Neuron (in vitro differentiated cells): ENCODE results near the gene PGLYRP2.

ENCODE experiments used
- H2AFZ ChIP-seq: one replicate; pipeline ENCODE4 v1.6.1; 2013; ENCODE audit warnings: low read depth, mild to moderate bottlenecking, inconsistent platforms, low read length, moderate library complexity
- H3K27me3 ChIP-seq: one replicate; pipeline ENCODE4 v1.6.1; 2013; ENCODE audit warnings: low read length; ENCODE audit not compliant: insufficient read depth
- H3K36me3 ChIP-seq: one replicate; pipeline ENCODE4 v1.6.1; 2013; ENCODE audit warnings: low read length; ENCODE audit not compliant: insufficient read depth
- H3K4me1 ChIP-seq: one replicate; pipeline ENCODE4 v1.6.1; 2013; ENCODE audit warnings: low read length; ENCODE audit not compliant: insufficient read depth
- H3K4me3 ChIP-seq: 2 replicates; pipeline ENCODE4 v1.5.1; 2013; ENCODE audit warnings: mild to moderate bottlenecking, low read length, moderate library complexity
- H3K9me3 ChIP-seq: one replicate; pipeline ENCODE4 v1.6.1; 2013; ENCODE audit warnings: low read length

PGLYRP2 gene

DNA sequence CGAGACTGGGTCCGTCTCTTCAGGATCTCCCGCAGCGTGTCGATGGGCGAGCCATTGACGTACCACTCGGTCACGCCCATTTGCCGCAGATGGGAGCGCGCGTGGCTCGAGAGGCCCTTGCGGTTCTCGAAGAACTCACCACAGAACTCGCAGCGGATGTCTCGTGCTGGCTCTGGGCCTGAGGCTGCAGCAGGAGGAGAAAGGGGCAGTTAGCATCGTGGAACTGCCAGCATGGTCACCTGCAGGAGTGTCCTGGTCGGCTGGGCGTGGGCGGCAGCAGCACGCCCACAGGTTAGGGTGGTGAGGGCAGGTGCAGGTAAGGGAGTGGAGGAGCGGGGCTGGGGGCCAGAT lies 52.0 kb downstream of the PGLYRP2 start:
- peaks cover 12% of the 10 kb centered on the region for H3K9me3 ChIP-seq
- peaks cover 17% of the 10 kb centered on the region for H3K4me1 ChIP-seq
- no peak overlapping the region for H2AFZ ChIP-seq
- H3K27me3 ChIP-seq: no peaks in the 10 kb centered on the region
- H3K36me3 ChIP-seq: peaks cover 73% of the 10 kb centered on the region
- no peak overlapping the region for H3K4me3 ChIP-seq

DNA sequence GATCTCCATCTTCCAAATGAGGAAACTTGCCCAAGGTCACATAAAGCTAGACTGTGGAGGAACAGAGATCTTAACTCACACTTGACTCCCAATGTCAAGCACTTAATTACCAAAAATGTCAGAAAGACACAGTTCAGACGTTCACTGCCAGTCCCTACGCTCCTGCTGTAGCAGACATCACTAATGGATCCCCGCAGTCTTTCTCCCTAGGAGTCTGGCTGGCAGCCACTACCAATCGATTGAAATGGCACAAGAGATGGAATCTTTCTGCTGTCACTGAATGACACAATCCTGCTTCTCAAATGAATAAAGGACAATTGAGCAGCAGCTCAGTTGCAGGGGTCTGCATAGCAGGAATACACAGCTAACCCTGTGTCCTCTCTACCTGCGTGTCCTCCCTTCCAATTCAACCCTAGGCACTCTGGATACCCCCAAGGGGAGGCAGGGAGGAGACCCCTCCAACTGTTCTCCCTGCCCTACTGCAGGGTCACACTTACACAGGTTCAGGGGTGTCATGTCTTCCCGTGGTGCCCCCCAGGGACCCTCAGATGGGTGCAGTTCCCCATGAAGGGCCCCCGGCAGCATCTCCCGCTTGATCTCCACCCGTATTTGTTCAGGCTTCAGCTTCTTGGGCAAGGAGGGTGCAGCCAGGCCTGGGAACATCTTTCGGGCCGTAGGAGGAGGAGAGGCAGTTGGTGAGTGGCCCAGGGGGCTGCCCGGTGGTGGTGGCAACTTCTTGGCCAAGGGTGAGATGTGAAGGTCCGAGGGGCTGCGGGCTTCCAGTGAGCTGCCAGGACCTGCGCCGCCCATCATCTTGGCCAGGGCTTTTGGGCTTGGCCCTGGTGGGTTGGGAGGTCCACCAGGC lies 52.6 kb downstream of the PGLYRP2 start:
- no peak overlapping the region for H2AFZ ChIP-seq
- H3K9me3 ChIP-seq: peaks cover 12% of the 10 kb centered on the region
- H3K27me3 ChIP-seq: no peaks in the 10 kb centered on the region
- peaks cover 74% of the 10 kb centered on the region for H3K36me3 ChIP-seq
- H3K4me3 ChIP-seq: no peak overlapping the region
- peaks cover 16% of the 10 kb centered on the region for H3K4me1 ChIP-seq

DNA sequence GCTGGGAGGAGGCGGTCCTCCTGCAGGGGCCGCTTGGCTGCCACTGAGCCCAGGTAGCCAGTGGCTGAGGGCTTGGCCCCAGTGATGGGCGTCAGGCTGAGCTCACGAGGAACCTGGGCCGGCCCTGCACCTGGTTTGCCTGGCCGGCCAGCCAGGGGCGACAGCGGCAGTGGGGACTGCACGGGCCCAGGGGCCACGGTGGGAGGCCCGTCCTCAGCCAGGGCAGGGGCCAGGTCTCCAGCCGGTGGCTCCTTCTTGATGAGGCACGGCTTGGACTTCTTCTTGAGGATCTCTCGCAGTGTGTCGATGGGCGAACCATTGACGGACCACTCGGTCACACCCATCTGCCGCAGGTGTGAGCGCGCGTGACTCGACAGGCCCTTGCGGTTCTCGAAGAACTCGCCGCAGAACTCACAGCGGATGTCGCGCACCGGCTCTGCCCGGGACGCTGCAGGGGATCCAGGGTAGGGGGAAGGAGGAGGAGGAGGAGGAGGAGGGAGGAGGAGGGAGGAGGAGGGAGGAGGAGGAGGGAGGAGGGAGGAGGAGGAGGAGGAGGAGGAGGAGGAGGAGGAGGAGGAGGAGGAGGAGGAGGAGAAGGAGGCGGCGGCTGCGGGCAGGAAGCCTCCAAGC lies 53.9 kb downstream of the PGLYRP2 start:
- peaks cover 12% of the 10 kb centered on the region for H3K9me3 ChIP-seq
- no peaks in the 10 kb centered on the region for H3K27me3 ChIP-seq
- no peak overlapping the region for H3K4me3 ChIP-seq
- H3K36me3 ChIP-seq: peaks cover 71% of the 10 kb centered on the region
- H3K4me1 ChIP-seq: peaks cover 3% of the 10 kb centered on the region
- H2AFZ ChIP-seq: no peak overlapping the region

DNA sequence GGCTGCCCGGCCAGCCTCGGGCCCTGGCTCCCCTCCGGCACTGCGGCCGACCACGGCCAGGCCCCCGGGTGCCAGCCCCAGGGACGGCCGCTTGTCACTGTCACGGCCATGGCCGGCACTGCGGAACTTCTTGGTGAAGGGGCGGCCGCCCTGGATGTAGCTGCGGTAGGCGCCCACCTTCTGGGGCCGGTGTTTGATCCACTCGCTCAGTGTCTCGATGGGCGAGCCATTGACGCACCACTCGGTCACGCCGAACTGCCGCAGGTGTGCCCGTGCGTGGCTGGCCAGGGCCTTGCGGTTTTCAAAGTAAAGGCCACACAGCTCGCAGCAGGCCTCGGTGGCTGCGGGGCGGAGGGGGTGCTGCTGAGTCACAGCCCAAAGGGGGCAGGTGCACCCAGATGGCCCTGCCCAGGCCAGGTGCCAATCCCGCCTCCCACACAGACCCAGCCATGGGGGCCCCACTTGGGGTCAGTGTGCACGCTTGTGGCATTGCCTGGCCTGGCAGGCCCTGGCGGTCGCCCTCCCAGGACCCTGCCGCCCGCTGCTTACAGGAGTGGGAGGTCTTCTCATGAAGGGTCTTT lies 54.5 kb downstream of the PGLYRP2 start:
- peaks cover 12% of the 10 kb centered on the region for H3K9me3 ChIP-seq
- no peak overlapping the region for H3K4me3 ChIP-seq
- no peaks in the 10 kb centered on the region for H3K4me1 ChIP-seq
- H3K27me3 ChIP-seq: no peaks in the 10 kb centered on the region
- H2AFZ ChIP-seq: no peak overlapping the region
- peaks cover 70% of the 10 kb centered on the region for H3K36me3 ChIP-seq

DNA sequence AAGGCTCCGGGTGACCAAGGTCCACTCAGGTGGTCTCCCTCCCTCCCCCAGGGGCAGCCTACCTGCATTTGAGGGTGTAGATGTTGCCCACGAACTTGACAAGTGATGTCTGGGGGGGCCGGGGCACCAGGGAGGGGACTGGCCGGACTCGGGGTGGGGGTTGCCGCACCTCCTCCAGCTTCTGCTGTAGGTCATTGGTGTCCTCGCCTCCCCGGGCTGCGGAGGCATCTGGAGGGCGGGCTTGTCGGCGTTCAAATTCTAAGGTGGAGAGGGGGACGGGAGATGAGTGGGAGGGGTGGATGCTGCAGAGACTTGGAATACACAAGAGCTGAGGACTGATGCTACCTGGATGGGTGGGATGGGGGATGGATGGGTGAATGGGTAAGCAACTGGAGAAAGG lies 55.2 kb downstream of the PGLYRP2 start:
- no peak overlapping the region for H2AFZ ChIP-seq
- no peak overlapping the region for H3K4me3 ChIP-seq
- H3K27me3 ChIP-seq: no peaks in the 10 kb centered on the region
- peaks cover 12% of the 10 kb centered on the region for H3K9me3 ChIP-seq
- peaks cover 4% of the 10 kb centered on the region for H3K4me1 ChIP-seq
- peaks cover 69% of the 10 kb centered on the region for H3K36me3 ChIP-seq

- H3K9me3 ChIP-seq: peaks cover 12% of the 10 kb centered on the region
- H3K27me3 ChIP-seq: no peaks in the 10 kb centered on the region
- no peak overlapping the region for H2AFZ ChIP-seq
- peaks cover 4% of the 10 kb centered on the region for H3K4me1 ChIP-seq
- no peak overlapping the region for H3K4me3 ChIP-seq
- H3K36me3 ChIP-seq: peaks cover 59% of the 10 kb centered on the region
Measured at GRCh38 chr19:15423130-15423529, 56.2 kb downstream of the PGLYRP2 start.

DNA sequence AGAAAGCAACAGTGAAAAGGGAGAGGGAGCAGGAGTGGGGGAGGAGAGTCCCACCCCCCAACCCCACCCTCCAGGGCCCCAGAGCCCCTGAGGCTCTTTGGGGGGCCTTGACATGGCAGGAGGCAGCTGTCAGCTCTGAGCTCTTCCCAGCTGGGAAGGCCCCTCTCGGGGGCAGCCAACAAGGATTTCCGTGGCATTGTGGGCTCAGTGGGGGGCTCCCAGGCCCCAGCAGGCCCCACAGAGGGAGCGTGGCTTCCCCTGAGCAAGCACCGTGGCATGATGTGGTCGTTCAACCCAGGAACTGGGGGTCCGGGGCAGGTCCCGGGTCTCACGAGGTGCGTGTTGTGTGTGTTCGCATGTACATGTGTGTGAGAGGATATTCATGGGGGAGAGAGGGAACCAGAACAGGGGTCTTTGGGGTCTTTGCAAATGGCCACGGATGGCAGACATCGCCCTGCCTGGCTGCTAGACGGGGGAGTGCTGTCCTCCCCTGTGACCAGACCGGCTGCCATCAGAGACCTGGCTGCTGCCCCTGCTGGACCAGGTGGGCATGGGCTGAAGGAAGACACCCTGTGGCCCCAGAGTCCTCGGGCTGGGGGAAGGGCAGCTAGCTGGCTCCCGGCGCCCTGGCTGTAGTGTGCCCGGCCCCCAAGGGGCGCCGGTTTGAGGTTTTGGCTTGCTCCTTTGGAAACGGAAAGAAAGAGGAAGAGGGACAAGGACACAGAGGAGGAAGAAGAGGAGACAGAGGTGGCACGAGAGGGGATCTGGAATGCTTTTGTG lies 56.8 kb downstream of the PGLYRP2 start:
- Histone ChIP-seq H3K9me3 (peaks cover 12% of the 10 kb centered on the region), H3K27me3 (no peaks in the 10 kb centered on the region), H2AFZ (no peak overlapping the region), H3K4me3 (no peak overlapping the region), H3K4me1 (peaks cover 5% of the 10 kb centered on the region), H3K36me3 (peaks cover 53% of the 10 kb centered on the region)

GRCh38 chr19:15421721-15422260 lies 57.5 kb downstream of the PGLYRP2 start:
- H3K36me3 ChIP-seq: peaks cover 51% of the 10 kb centered on the region
- H3K4me3 ChIP-seq: no peak overlapping the region
- H3K9me3 ChIP-seq: peaks cover 12% of the 10 kb centered on the region
- no peak overlapping the region for H2AFZ ChIP-seq
- H3K4me1 ChIP-seq: peaks cover 12% of the 10 kb centered on the region
- no peaks in the 10 kb centered on the region for H3K27me3 ChIP-seq

DNA sequence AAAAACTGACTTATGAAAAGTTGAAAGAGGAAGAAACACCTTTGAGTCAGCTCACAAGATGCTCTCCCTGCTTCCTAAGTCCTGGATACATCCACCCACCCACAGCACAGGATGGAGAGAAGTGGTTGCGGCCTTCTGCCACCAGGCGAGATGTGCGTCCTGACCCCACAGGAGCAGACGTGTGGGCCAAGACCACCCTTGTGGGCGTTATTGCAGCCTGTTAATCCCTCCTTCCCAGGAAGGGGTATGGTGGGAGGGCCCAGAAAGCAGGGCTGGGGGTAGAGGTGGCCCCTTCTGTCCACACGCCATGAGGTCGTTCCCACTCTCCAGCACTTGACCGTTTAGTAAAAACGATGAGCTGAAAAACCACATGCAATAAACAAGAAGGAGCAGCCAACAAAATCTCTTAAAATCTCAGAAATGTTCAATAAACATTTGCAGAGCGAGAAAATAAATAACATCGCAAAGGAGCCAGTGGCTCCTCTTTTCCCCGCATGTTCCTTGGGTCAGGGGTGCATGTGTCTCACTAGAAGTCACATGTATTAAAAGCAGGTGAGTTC lies 58.1 kb downstream of the PGLYRP2 start:
- Histone ChIP-seq H2AFZ (no peak overlapping the region), H3K9me3 (peaks cover 10% of the 10 kb centered on the region), H3K27me3 (no peaks in the 10 kb centered on the region), H3K4me1 (peaks cover 15% of the 10 kb centered on the region), H3K4me3 (no peak overlapping the region), H3K36me3 (peaks cover 51% of the 10 kb centered on the region)

GRCh38 chr19:15419413-15420025 lies 59.8 kb downstream of the PGLYRP2 start:
- H3K4me1 ChIP-seq: peaks cover 15% of the 10 kb centered on the region
- H3K36me3 ChIP-seq: peaks cover 48% of the 10 kb centered on the region
- H2AFZ ChIP-seq: no peak overlapping the region
- no peaks in the 10 kb centered on the region for H3K27me3 ChIP-seq
- no peak overlapping the region for H3K4me3 ChIP-seq
- peaks cover 10% of the 10 kb centered on the region for H3K9me3 ChIP-seq
